Upper lobe of left lung (tissue), 4 donors: ENCODE data around the gene GKN2.

Source experiments
- EP300 ChIP-seq, 4 donors: sonication (generic); formaldehyde crosslinking; IDR thresholded peaks; one replicate each; pipeline ENCODE4 v1.5.1; 2017; ENCODE audit warnings: antibody characterized with exemption in 4 of 4, control low read depth in 2 of 4
- POLR2A ChIP-seq, 4 donors: fragments of 450-650 bp; IDR thresholded peaks; one replicate each; pipeline ENCODE4 v1.5.1; 2016 to 2017; ENCODE audit warnings: antibody characterized with exemption in 4 of 4, mild to moderate bottlenecking in 2 of 4
- TF ChIP-seq, protein P1 (sequence below), 6 experiments: fragments of 450-650 bp in 4 of 6; fragments of 200-600 bp in 2 of 6; sonication (generic) in 2 of 6; IDR thresholded peaks; one replicate each; pipeline ENCODE4 v1.5.1; 2016 to 2019; ENCODE audit warnings: antibody characterized with exemption in 6 of 6

- TF ChIP-seq, protein P1, sequence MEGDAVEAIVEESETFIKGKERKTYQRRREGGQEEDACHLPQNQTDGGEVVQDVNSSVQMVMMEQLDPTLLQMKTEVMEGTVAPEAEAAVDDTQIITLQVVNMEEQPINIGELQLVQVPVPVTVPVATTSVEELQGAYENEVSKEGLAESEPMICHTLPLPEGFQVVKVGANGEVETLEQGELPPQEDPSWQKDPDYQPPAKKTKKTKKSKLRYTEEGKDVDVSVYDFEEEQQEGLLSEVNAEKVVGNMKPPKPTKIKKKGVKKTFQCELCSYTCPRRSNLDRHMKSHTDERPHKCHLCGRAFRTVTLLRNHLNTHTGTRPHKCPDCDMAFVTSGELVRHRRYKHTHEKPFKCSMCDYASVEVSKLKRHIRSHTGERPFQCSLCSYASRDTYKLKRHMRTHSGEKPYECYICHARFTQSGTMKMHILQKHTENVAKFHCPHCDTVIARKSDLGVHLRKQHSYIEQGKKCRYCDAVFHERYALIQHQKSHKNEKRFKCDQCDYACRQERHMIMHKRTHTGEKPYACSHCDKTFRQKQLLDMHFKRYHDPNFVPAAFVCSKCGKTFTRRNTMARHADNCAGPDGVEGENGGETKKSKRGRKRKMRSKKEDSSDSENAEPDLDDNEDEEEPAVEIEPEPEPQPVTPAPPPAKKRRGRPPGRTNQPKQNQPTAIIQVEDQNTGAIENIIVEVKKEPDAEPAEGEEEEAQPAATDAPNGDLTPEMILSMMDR (IDR thresholded peaks at IDR 0.05): no peak
- TF ChIP-seq POLR2A (IDR thresholded peaks at IDR 0.05) (no peak), EP300 (IDR thresholded peaks at IDR 0.05) (no peak)
Observed at GRCh38 chr2:68997401-68997800, 44.7 kb upstream of the GKN2 start.
